K562 (cell line): ENCODE measurements around the gene FBXL12. TPM values are rescaled to one million over a fixed set of nuclear protein-coding genes. Genes with fewer than 3 reads are reported as not detected.
A peak's percentile ranks its signal among the peaks of the same experiment; 100 is the strongest.

Source experiments
- CREBBP ChIP-seq: IDR thresholded peaks from one replicate; pipeline ENCODE4 v1.6.1; 2012; ENCODE audit warnings: low read depth, mild to moderate bottlenecking, control low read depth, inconsistent platforms, low read length
- CTBP1 ChIP-seq: fragments of 450-650 bp; IDR thresholded peaks from 2 replicates; pipeline ENCODE4 v1.6.1; 2016; ENCODE audit warnings: borderline replicate concordance
- DIDO1 ChIP-seq: fragments of 450-650 bp; IDR thresholded peaks from 2 replicates; pipeline ENCODE4 v1.6.1; 2016; ENCODE audit warnings: low read depth, missing biosample characterization, missing genetic modification characterization
- E4F1 ChIP-seq: fragments of 250-450 bp; sonication (Bioruptor Pico); IDR thresholded peaks from 2 replicates; pipeline ENCODE4 v1.5.0; 2021; ENCODE audit warnings: mild to moderate bottlenecking, borderline replicate concordance
- ELF4 ChIP-seq: fragments of 450-650 bp; formaldehyde crosslinking; IDR thresholded peaks from 2 replicates; pipeline ENCODE4 v1.4.0; 2022; ENCODE audit warnings: missing genetic modification characterization
- ETS2 ChIP-seq: IDR thresholded peaks from 2 replicates; pipeline ENCODE4 v1.6.1; 2016; ENCODE audit warnings: borderline replicate concordance, missing genetic modification characterization, mild to moderate bottlenecking, moderate library complexity, missing compliant biosample characterization; ENCODE audit not compliant: poor library complexity, severe bottlenecking
- LEF1 ChIP-seq: fragments of 450-650 bp; IDR thresholded peaks from 2 replicates; pipeline ENCODE4 v1.6.1; 2016; ENCODE audit warnings: mild to moderate bottlenecking
- MNT ChIP-seq, 2 experiments: fragments of 450-650 bp; conservative IDR thresholded peaks; 2 replicates each; pipeline ENCODE4 v1.6.1; 2017; ENCODE audit warnings: mild to moderate bottlenecking in 2 of 2, moderate library complexity in 2 of 2
- NR2C1 ChIP-seq, 2 experiments: fragments of 450-650 bp; IDR thresholded peaks; 2 replicates each; pipeline ENCODE4 v1.6.1; 2017; ENCODE audit warnings: mild to moderate bottlenecking in 2 of 2, antibody characterized with exemption in 1 of 2, inconsistent platforms in 1 of 2, missing compliant biosample characterization in 1 of 2, missing genetic modification characterization in 1 of 2
- SP1 ChIP-seq: sonication (generic); formaldehyde crosslinking; IDR thresholded peaks from 2 replicates; pipeline ENCODE4 v1.8.1; 2022; ENCODE audit warnings: mild to moderate bottlenecking, missing genetic modification reagents
- ZEB2 ChIP-seq: fragments of 450-650 bp; IDR thresholded peaks from 2 replicates; pipeline ENCODE4 v1.6.1; 2016
- ZNF766 ChIP-seq: fragments of 200-800 bp; sonication (Bioruptor generic); conservative IDR thresholded peaks from 2 replicates; pipeline ENCODE4 v1.6.1; 2016; ENCODE audit warnings: missing genetic modification characterization, missing compliant biosample characterization
- polyA plus RNA-seq, 8 experiments: library from polyadenylated mRNA; depleted of rRNA in 4 of 8; stranded (reverse) in 5 of 8; unstranded in 3 of 8; fragments of >200 nt; fragmentation: Nextera tagmentation in 2 of 8; fragmentation: Illumina TruSeq in 1 of 8; extraction: Ambion mirVana in 2 of 8; extraction: Trizol in 1 of 8; gene quantifications; 2 replicates each; pipeline versions ENCODE4 v1.2.1 to v1.2.3, GENCODE V29; 2011 to 2014; ENCODE audit warnings: inconsistent platforms in 1 of 8, missing spikeins in 1 of 8
- total RNA-seq, 7 experiments: library from RNA; depleted of rRNA in 6 of 7; stranded (reverse); fragments of >200 nt in 6 of 7; fragmentation: Illumina TruSeq in 2 of 7; extraction: Trizol in 2 of 7; gene quantifications; 2 replicates each; pipeline versions ENCODE4 v1.2.1 to v1.2.3, GENCODE V29; 2011 to 2021; ENCODE audit warnings: low replicate concordance in 1 of 7

The FBXL12 gene
- total and polyA plus RNA-seq, 9 of the 15 experiments (the other 6 are each of a cell fraction or from before 2014, with no cell fraction given) = 2.7 to 40.5 (median 26.5) TPM

- TF ChIP-seq CREBBP (no peak), ZEB2 (peak; percentile 72), MNT (conservative IDR thresholded peaks at IDR 0.05) (peak; percentile 93 to 97), LEF1 (no peak), E4F1 (CRISPR knock-in tag) (no peak), CTBP1 (peak; percentile 48; the same call in 1 of the 2 replicates), DIDO1 (tag) (peak; percentile 95), SP1 (CRISPR knock-in tag) (peak; percentile 68), NR2C1 (IDR thresholded peaks at IDR 0.05) (peak; percentile 99), NR2C1 (tag; IDR thresholded peaks at IDR 0.05) (peak; percentile 99), ELF4 (CRISPR knock-in tag) (peak; percentile 34; the same call in 1 of the 2 replicates), ZNF766 (0 out of 2 replicates have a peak, but pooled peaks have one; percentile 33), ETS2 (tag) (no peak)
These were observed 8.7 kb upstream of the FBXL12 start, which contains the start of gene UBL5 (continued) for GRCh38 chr19:9827289-9828238.
